HTERT RPE-1 (cell line): ENCODE measurements around the gene CKLF.

Experiments used
- in situ Hi-C: fragments of 300-500 bp; cut with MboI; formaldehyde crosslinking; loops from 4 replicates; pipeline ENCODE4 v1.14.3; 2020; ENCODE audit warnings: low sequenced_read_pairs

Gene CKLF

DNA sequence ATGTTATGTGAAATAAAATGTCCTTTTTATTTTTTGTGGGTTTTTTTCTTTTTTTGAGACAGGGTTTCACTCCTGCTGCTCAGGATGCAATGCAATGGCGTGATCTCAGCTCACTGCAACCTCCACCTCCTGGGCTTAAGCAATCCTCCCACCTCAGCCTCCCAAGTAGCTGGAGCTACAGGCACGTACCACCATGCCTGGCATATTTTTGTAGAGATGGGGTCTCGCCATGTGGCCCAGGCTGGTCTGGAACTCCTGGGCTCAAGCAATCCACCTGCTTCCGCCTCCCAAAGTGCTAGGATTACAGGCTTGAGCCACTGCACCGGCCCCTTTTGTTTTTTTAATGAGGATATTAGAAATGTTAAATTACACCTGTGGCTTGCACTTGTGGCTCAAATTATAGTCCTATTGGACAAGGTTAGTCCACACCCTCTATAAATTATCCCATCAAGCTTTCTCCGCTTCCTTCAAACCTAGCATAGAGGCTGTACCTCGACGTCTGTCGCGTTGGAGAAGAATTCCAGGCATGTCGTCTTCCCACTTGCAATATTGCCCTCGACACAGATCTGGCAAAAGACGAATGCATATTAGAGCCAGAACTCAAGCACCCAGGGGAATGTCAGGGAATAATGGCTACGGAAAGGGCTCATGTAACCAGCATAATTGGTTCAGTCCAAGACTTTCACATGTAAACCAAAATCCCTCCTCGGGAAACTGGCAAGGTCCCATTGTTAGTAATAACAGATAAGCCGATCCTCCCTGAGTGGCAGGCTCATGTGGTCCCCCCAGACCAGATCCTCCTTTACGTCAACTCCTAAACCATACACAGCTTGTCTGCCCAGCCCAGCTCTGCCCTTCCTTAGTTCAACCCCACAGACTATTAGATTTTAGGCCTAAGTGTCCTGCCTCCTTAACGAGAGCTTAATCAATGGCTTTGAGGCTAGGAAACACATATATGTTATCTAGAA, 10.7 kb upstream of the CKLF start:
- in situ Hi-C loops: no loop called here

GRCh38 chr16:66542396-66542795, 10.0 kb upstream of the CKLF start:
- in situ Hi-C loops: no loop called here

- in situ Hi-C loops: no loop called here
These were observed 8.8 kb upstream of the CKLF start for GRCh38 chr16:66543541-66543940.

- in situ Hi-C loops: no loop called here
These were observed 8.2 kb upstream of the CKLF start for GRCh38 chr16:66544016-66544757.

GRCh38 chr16:66547101-66547989, 5.0 kb upstream of the CKLF start:
- in situ Hi-C loops: no loop called here

DNA sequence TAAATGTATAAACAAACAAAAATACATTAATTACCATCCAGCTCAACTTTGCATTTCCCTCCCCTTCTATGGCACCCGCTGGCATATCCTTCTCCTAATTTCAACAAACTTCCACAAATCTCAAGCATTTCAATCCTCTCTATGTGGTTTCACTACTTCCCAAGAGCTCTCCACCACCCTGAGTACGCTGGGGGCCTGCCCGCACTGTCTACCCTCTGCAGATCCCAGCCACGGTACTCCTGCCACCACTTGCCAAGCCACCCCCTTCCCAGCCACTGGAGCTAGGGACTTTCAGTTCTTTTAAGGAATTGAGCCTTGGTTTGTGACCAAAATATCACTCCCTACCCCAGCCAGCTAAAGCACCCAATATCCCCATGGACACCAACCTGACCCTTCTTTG, 4.3 kb upstream of the CKLF start:
- in situ Hi-C loops: no loop called here

GRCh38 chr16:66548868-66549267, 3.5 kb upstream of the CKLF start:
- in situ Hi-C loops: no loop called here

- in situ Hi-C loops: no loop called here
These were observed 2.9 kb upstream of the CKLF start, which contains the start of gene TK2 for GRCh38 chr16:66549284-66550131. TK2 (minus strand) TSS chr16:66550122; CDS start chr16:66550061, 61 bp downstream.

DNA sequence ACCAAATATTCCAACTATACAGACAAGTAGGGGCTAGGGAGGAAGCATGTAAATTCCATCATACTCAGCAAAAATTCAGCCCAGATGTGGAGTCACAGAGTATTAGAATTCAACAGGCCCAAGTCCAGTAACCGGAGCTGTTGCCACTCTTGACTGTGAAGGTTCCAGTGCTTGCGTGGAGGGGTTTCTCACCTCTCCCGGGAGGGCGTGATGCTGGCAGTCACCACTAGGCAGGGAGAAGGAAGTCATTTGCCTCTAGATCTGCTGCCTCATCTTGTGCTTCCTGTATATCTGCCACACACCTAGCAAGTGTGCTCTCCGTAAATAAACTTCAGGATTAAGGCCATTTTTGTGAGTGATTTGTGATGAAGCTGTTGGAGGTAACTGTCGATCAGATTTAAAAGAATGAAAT, 1.0 kb upstream of the CKLF start:
- in situ Hi-C loops: no loop called here

- in situ Hi-C loops: no loop called here
These were observed 539 bp upstream of the CKLF start for GRCh38 chr16:66551788-66552285.

GRCh38 chr16:66553223-66553622, 847 bp downstream of the CKLF start:
- in situ Hi-C loops: no loop called here

DNA sequence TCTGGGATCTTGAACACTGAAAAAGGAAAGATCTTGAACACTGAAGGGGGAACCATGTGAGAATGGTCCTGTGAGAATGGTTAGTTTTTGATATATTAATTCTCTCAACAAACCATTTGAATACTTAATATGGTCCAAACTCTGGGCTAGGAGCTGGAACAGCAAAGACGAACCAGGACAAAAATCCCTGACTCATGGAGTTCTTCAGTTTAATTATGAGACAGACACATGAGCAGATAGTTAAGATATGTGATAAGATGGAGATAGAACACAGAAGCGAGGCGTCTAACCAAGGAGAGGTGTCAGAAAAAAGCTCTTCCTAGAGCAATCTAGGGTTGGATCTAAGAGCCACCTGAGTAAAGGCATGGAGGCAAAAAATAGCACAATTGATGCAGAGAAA, 1.6 kb downstream of the CKLF start:
- in situ Hi-C loops: no loop called here

DNA sequence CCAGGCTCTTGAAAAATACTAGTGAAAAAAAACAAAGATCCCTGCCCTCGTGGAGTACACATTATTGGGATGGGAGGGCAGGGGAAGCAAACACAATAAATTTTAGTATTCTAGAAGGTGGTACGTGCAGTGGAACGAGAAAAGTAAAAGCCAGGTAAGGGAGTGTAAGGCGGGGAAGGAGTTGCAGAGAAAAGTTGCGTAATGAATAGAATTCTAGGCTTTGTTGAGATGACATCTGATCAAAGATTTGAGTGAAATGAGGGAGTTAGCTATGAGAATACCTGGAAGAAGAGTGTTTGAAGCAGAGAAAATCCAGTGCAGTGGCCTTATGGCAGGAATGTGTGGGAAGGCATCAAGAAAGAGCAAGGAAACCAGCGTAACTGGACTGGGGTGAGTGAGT, 2.1 kb downstream of the CKLF start:
- in situ Hi-C loops: no loop called here

DNA sequence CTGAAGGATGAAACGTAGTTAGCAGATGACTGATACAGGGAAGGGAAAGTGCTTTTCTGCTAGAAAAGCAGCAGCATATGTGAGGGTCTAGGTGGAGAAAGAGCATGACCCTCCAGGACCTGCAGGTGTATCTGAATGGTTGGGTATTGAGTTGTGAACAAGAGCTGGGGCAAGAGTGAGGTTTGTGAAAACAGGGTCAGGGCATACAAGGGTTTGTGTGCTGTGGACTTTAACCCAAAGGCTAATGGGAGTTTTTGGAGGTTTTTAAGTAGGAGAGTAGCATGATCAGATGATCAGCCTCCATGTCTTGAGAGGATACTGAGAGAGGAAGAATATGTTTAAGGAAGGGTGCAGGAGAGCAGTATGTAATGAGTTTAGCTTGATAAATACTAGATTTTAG, 7.7 kb downstream of the CKLF start:
- in situ Hi-C loops: no loop called here

DNA sequence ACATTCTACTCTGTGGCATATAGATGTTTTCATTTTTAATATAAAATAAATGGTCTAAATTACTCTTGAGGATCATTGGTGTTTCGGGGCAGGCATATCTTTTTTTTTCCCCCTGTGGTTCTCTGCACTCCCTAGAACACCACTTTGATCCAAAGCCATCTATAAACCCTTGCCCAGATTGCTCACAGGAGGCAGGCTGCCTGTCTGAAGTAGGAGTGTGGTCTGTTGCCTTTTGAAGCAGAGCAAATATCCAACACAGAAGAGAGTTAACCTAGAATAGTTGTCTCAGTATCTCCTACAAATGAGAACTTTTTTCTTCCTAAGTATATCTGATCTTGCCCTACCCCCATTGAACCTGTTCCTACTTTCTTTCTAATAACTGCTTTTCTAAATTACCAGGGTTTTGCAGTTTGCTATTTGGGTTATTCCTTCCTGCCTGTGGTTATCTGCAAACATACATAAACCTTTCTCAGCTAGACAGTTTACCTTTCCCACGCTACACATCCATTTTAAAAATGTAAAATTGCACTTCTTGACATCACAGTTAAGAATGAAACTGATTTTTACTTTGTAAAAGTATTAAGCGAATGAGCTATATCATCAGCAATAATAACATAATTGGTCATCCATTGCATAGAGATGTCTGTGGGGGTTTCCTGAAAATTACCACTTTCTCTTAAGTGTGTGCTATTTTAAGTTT, 9.2 kb downstream of the CKLF start:
- in situ Hi-C loops: no loop called here

DNA sequence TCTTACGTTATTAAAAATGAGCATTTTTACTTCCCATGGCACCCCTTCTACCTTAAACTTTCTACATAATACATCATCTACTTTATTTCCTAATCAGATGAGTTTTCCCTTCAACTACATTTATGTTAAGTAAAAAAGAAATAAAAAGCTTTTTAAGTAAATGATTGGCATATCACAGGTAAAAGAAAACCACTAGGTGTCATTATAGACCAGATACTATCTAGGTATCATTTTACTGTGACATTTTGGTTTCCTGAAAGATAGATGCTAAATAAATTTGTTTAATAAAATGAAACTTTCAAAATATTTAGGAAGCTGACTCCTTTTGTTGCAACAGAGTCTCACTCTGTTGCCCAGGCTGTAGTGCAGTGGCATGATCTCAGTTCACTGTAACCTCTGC, 10.0 kb downstream of the CKLF start:
- in situ Hi-C loops: no loop called here

DNA sequence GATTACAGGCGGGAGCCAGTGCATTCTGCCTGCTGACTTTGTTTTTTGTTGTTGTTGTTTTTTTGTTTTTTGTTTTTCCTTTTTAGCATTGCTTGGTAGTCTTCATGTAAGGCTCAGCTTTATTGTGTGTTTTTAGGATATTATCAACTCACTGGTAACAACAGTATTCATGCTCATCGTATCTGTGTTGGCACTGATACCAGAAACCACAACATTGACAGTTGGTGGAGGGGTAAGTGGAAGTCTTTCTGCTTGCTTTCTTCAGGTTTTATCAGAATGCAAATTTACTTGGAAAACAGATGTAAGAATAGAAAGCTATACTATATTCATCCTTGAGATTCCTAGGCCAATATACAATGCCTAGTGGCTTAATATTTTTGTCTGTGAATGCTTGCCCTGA, 10.6 kb downstream of the CKLF start:
- in situ Hi-C loops: no loop called here

DNA sequence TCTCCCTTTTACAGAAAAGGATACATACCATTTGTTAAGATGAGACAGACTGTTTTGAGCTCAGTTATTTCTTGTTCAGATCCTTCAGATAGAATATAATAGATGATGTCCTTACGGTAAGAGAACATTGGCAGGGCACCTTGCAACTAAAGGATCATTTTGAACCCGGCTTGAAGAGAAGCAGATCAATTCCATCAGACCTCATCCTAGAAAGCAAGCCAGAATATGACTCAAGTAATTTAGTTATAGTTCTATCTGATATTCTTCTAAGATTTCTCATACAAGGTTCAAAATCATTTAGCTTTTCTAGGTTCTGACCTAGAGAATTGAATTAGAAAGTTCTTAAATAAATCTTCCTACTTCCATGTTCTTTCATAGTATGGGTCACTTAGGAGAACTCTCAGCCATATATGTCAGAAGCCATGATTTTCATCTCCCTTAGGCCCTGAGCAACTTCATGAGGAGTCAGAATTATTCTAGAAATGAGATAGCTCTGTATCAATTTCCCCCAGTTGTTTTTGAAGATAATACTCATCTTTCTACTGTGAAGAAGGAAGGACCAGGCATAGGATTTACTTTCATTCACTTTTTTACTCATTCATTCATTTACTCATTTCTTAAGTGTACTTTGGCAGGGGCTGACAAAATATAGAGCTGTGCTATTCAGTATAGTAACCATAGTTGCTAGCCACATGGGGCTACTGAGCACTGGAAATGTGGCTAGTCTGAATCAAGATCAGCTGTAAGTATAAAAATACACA, 11.4 kb downstream of the CKLF start:
- in situ Hi-C loops: no loop called here
